ENCODE data around the gene ZC3H8. TPM values are rescaled to one million over a fixed set of nuclear protein-coding genes. Genes with fewer than 3 reads are reported as not detected.

ZC3H8 gene
- total RNA-seq, 1 experiment from 2014 or later, result 19.9 TPM

- no peaks in the 10 kb centered on the region for H3K27me3 ChIP-seq (replicated peaks; ENCODE audit: control insufficient read depth, insufficient read depth, low read length)
- no peaks in the 10 kb centered on the region for H3K4me1 Mint-ChIP-seq (ENCODE audit: low read depth, unreplicated experiment)
- no peak overlapping the region for H3K4me3 ChIP-seq (ENCODE audit: low read depth, low read length)
- POLR2A ChIA-PET, result no interaction called here
- H3K27me3 Mint-ChIP-seq (ENCODE audit: insufficient read depth, unreplicated experiment), result peaks cover 2% of the 10 kb centered on the region
- no peaks in the 10 kb centered on the region for H3K4me1 ChIP-seq
- no peaks in the 10 kb centered on the region for H3K36me3 Mint-ChIP-seq (ENCODE audit: insufficient read depth, unreplicated experiment)
- intact Hi-C loops (cut with micrococcal nuclease; ENCODE audit: unreplicated experiment), result no loop called here
- H3K27ac Mint-ChIP-seq (ENCODE audit: unreplicated experiment), result no peak overlapping the region
- CTCF ChIA-PET, result no interaction called here
- BruUV-seq (replicated peaks), result no TSS peak
- H3K4me3 Mint-ChIP-seq (ENCODE audit: unreplicated experiment), result no peak overlapping the region
- no peaks in the 10 kb centered on the region for H3K9me3 ChIP-seq
- no peak for TF ChIP-seq CTCF (IDR thresholded peaks at IDR 0.05; ENCODE audit: insufficient read depth in 1 of 2, low read depth in 1 of 2, low read length in 1 of 2, severe bottlenecking in 1 of 2, unreplicated experiment in 1 of 2)
- no peak for DNase-seq
- H3K36me3 ChIP-seq (ENCODE audit: control insufficient read depth, insufficient read depth, low read length), result no peaks in the 10 kb centered on the region
- no peaks in the 10 kb centered on the region for H3K9me3 Mint-ChIP-seq (ENCODE audit: unreplicated experiment)
Observed at GRCh38 chr2:112194482-112194881, 60.4 kb downstream of the ZC3H8 start.

- no peaks in the 10 kb centered on the region for H3K9me3 ChIP-seq
- H3K36me3 ChIP-seq (ENCODE audit: control insufficient read depth, insufficient read depth, low read length), result no peaks in the 10 kb centered on the region
- no peak overlapping the region for H3K27ac Mint-ChIP-seq (ENCODE audit: unreplicated experiment)
- H3K27me3 Mint-ChIP-seq (ENCODE audit: insufficient read depth, unreplicated experiment), result peaks cover 2% of the 10 kb centered on the region
- no peaks in the 10 kb centered on the region for H3K27me3 ChIP-seq (replicated peaks; ENCODE audit: control insufficient read depth, insufficient read depth, low read length)
- intact Hi-C loops (cut with micrococcal nuclease; ENCODE audit: unreplicated experiment), result no loop called here
- H3K4me1 Mint-ChIP-seq (ENCODE audit: low read depth, unreplicated experiment), result no peaks in the 10 kb centered on the region
- no peaks in the 10 kb centered on the region for H3K4me1 ChIP-seq
- no peaks in the 10 kb centered on the region for H3K9me3 Mint-ChIP-seq (ENCODE audit: unreplicated experiment)
- DNase-seq, result no peak
- no peak for TF ChIP-seq CTCF (IDR thresholded peaks at IDR 0.05; ENCODE audit: insufficient read depth in 1 of 2, low read depth in 1 of 2, low read length in 1 of 2, severe bottlenecking in 1 of 2, unreplicated experiment in 1 of 2)
- ChIA-PET POLR2A (no interaction called here), CTCF (no interaction called here)
- no peak overlapping the region for H3K4me3 Mint-ChIP-seq (ENCODE audit: unreplicated experiment)
- no TSS peak for BruUV-seq (replicated peaks)
- H3K36me3 Mint-ChIP-seq (ENCODE audit: insufficient read depth, unreplicated experiment), result no peaks in the 10 kb centered on the region
- H3K4me3 ChIP-seq (ENCODE audit: low read depth, low read length), result no peak overlapping the region
Observed at GRCh38 chr2:112194028-112194427, 60.8 kb downstream of the ZC3H8 start.

GRCh38 chr2:112189001-112189556 lies 65.8 kb downstream of the ZC3H8 start:
- ChIA-PET CTCF (no interaction called here), POLR2A (no interaction called here)
- H3K36me3 ChIP-seq (ENCODE audit: control insufficient read depth, insufficient read depth, low read length), result no peaks in the 10 kb centered on the region
- Mint-ChIP-seq H3K9me3 (ENCODE audit: unreplicated experiment) (no peaks in the 10 kb centered on the region), H3K36me3 (ENCODE audit: insufficient read depth, unreplicated experiment) (no peaks in the 10 kb centered on the region), H3K4me1 (ENCODE audit: low read depth, unreplicated experiment) (no peaks in the 10 kb centered on the region), H3K27ac (ENCODE audit: unreplicated experiment) (no peak overlapping the region), H3K27me3 (ENCODE audit: insufficient read depth, unreplicated experiment) (peaks cover 2% of the 10 kb centered on the region), H3K4me3 (ENCODE audit: unreplicated experiment) (no peak overlapping the region)
- intact Hi-C loops (cut with micrococcal nuclease; ENCODE audit: unreplicated experiment), result no loop called here
- no peaks in the 10 kb centered on the region for H3K27me3 ChIP-seq (replicated peaks; ENCODE audit: control insufficient read depth, insufficient read depth, low read length)
- H3K4me1 ChIP-seq, result no peaks in the 10 kb centered on the region
- DNase-seq, result no peak
- H3K4me3 ChIP-seq (ENCODE audit: low read depth, low read length), result no peak overlapping the region
- no peak for TF ChIP-seq CTCF (IDR thresholded peaks at IDR 0.05; ENCODE audit: insufficient read depth in 1 of 2, low read depth in 1 of 2, low read length in 1 of 2, severe bottlenecking in 1 of 2, unreplicated experiment in 1 of 2)
- no TSS peak for BruUV-seq (replicated peaks)
- H3K9me3 ChIP-seq, result no peaks in the 10 kb centered on the region
